K562 (cell line): ENCODE measurements around the gene RARG. TPM values are rescaled to one million over a fixed set of nuclear protein-coding genes. Genes with fewer than 3 reads are reported as not detected.

Experiments used
- ATAC-seq: fragments of 200-7000 bp; cut with Tn5 transposase; 3 replicates; pipeline ENCODE4 v1.9.1; 2020; ENCODE audit warnings: moderate library complexity
- BruUV-seq: library from RNA; stranded (reverse); fragments of 400-500 nt; replicated peaks from 2 replicates; lab custom pipeline; 2021; lab: Mats Ljungman, UMichigan
- CTCF ChIA-PET: fragments of 300-600 bp; formaldehyde crosslinking; extraction: SDS; loops from one replicate; lab custom pipeline; 2021; ENCODE audit warnings: low intra/inter-chr PET ratio; lab: Yijun Ruan, JAX
- POLR2A ChIA-PET: fragments of 300-600, 350-650 bp; sonication (Branson Sonifier 250); formaldehyde crosslinking; extraction: SDS; loops from one replicate; lab custom pipeline; 2021; ENCODE audit warnings: antibody characterized with exemption, inconsistent platforms; lab: Yijun Ruan, JAX
- DNase-seq, 4 experiments: peaks; one replicate each; pipeline versions ENCODE4 v3.0.0 to v3.0.0-alpha.2; 2011 to 2018; ENCODE audit warnings: low spot score in 3 of 4, mixed read lengths in 3 of 4; ENCODE audit errors: extremely low read depth in 1 of 4
- FAIRE-seq: peaks from 2 replicates; lab custom pipeline; 2011; peaks lifted over from hg19 to GRCh38; lab: Jason Lieb, UNC
- H2AFZ ChIP-seq: 2 replicates; pipeline ENCODE4 v1.6.0; 2011; ENCODE audit warnings: low read depth, low read length, control low read depth, inconsistent platforms
- H3K27ac ChIP-seq: fragments of 200-600 bp; 3 replicates; pipeline ENCODE4 v1.8.0; 2011; ENCODE audit warnings: low read depth, mild to moderate bottlenecking, control low read depth, inconsistent platforms, low read length, moderate library complexity, mixed read lengths; ENCODE audit errors: extremely low read depth
- H3K27me3 ChIP-seq, 2 experiments: fragments of 300-600 bp in 1 of 2; 2 replicates in 1 of 2; 3 replicates in 1 of 2; pipeline versions ENCODE4 v1.6.0 to v1.8.0; 2011; ENCODE audit warnings: inconsistent platforms in 2 of 2, low read length in 2 of 2, mild to moderate bottlenecking in 1 of 2, mixed read lengths in 1 of 2, moderate library complexity in 1 of 2; ENCODE audit not compliant: control insufficient read depth in 2 of 2, insufficient read depth in 2 of 2
- H3K36me3 ChIP-seq: fragments of 300-600 bp; 3 replicates; pipeline ENCODE4 v1.8.0; 2011; ENCODE audit warnings: mild to moderate bottlenecking, low read length, inconsistent platforms; ENCODE audit not compliant: control insufficient read depth, insufficient read depth
- H3K4me1 ChIP-seq, 2 experiments: fragments of 200-600 bp in 1 of 2; replicated peaks in 1 of 2; 2 replicates in 1 of 2; 3 replicates in 1 of 2; pipeline versions ENCODE4 v1.5.1 to v1.8.0; 2011; ENCODE audit warnings: inconsistent platforms in 2 of 2, low read length in 2 of 2, mild to moderate bottlenecking in 1 of 2, mixed read lengths in 1 of 2, moderate library complexity in 1 of 2; ENCODE audit not compliant: control insufficient read depth in 2 of 2, insufficient read depth in 2 of 2
- H3K4me2 ChIP-seq: 2 replicates; pipeline ENCODE4 v1.6.1; 2011; ENCODE audit warnings: low read length, control low read depth, inconsistent platforms, mixed read lengths; ENCODE audit not compliant: insufficient read depth
- H3K4me3 ChIP-seq: fragments of 200-600 bp; sonication (generic), shearing (Covaris generic); 2 replicates; pipeline ENCODE4 v1.5.1; 2016; ENCODE audit warnings: control low read depth, inconsistent platforms
- H3K79me2 ChIP-seq: fragments of 200-600 bp; 3 replicates; pipeline ENCODE4 v1.8.0; 2011; ENCODE audit warnings: low read length, inconsistent platforms; ENCODE audit not compliant: control insufficient read depth, insufficient read depth
- H3K9ac ChIP-seq, 2 experiments: 2 replicates each; pipeline versions ENCODE4 v1.6.0 to v1.6.1; 2011; ENCODE audit warnings: low read depth in 2 of 2, low read length in 2 of 2, control low read depth in 1 of 2, inconsistent platforms in 1 of 2, mild to moderate bottlenecking in 1 of 2, mixed read lengths in 1 of 2; ENCODE audit not compliant: insufficient read depth in 1 of 2
- H3K9me1 ChIP-seq: one replicate; pipeline ENCODE4 v1.6.0; 2011; ENCODE audit warnings: inconsistent platforms, mild to moderate bottlenecking, low read length, moderate library complexity; ENCODE audit not compliant: control insufficient read depth, insufficient read depth
- H3K9me3 ChIP-seq: replicated peaks from 2 replicates; pipeline ENCODE4 v1.5.1; 2011; ENCODE audit warnings: low read depth, low read length, inconsistent platforms; ENCODE audit not compliant: control insufficient read depth, insufficient read depth
- H4K20me1 ChIP-seq: replicated peaks from 2 replicates; pipeline ENCODE4 v1.6.1; 2011; ENCODE audit warnings: low read length, inconsistent platforms, mixed read lengths; ENCODE audit not compliant: control insufficient read depth, insufficient read depth
- AFF1 ChIP-seq, 2 experiments: fragments of 450-650 bp; IDR thresholded peaks; 2 replicates each; pipeline ENCODE4 v1.6.1; 2018; ENCODE audit warnings: mild to moderate bottlenecking in 2 of 2, low read depth in 1 of 2; ENCODE audit not compliant: partially characterized antibody in 2 of 2
- BHLHE40 ChIP-seq: IDR thresholded peaks from 2 replicates; pipeline ENCODE4 v1.6.1; 2011; ENCODE audit warnings: low read length, improper control_type of control experiment
- BRD9 ChIP-seq: fragments of 450-650 bp; IDR thresholded peaks from 2 replicates; pipeline ENCODE4 v1.6.1; 2018; ENCODE audit warnings: low read depth; ENCODE audit not compliant: partially characterized antibody
- DPF2 ChIP-seq: fragments of 450-650 bp; IDR thresholded peaks from 2 replicates; pipeline ENCODE4 v1.6.1; 2016
- HNRNPUL1 ChIP-seq: fragments of 200-400 bp; formaldehyde crosslinking; IDR thresholded peaks from 2 replicates; pipeline ENCODE4 v1.6.1; 2017; ENCODE audit warnings: low read length
- HOMEZ ChIP-seq: fragments of 250-450 bp; sonication (Bioruptor Pico); IDR thresholded peaks from 2 replicates; pipeline ENCODE4 v1.4.0; 2020; ENCODE audit warnings: mild to moderate bottlenecking, moderate library complexity
- NR2C1 ChIP-seq, 2 experiments: fragments of 450-650 bp; IDR thresholded peaks; 2 replicates each; pipeline ENCODE4 v1.6.1; 2017; ENCODE audit warnings: mild to moderate bottlenecking in 2 of 2, antibody characterized with exemption in 1 of 2, inconsistent platforms in 1 of 2, missing compliant biosample characterization in 1 of 2, missing genetic modification characterization in 1 of 2
- SMARCA4 ChIP-seq: fragments of 450-650 bp; IDR thresholded peaks from 2 replicates; pipeline ENCODE4 v1.6.1; 2016
- SMARCE1 ChIP-seq: fragments of 450-650 bp; IDR thresholded peaks from 2 replicates; pipeline ENCODE4 v1.7.1; 2016; ENCODE audit warnings: mild to moderate bottlenecking
- ZKSCAN1 ChIP-seq: fragments of 150-350 bp; IDR thresholded peaks from 2 replicates; pipeline ENCODE4 v1.6.1; 2016; ENCODE audit warnings: low read depth, low read length
- ZNF134 ChIP-seq: fragments of 250-450 bp; sonication (Bioruptor Pico); conservative IDR thresholded peaks from 2 replicates; pipeline ENCODE4 v1.4.0; 2020
- ZNF212 ChIP-seq: fragments of 450-650 bp; formaldehyde crosslinking; IDR thresholded peaks from 2 replicates; pipeline ENCODE4 v1.4.0; 2020; ENCODE audit warnings: mild to moderate bottlenecking
- ZNF239 ChIP-seq: fragments of 250-450 bp; sonication (Bioruptor Pico); IDR thresholded peaks from 2 replicates; pipeline ENCODE4 v1.4.0; 2020; ENCODE audit warnings: mild to moderate bottlenecking
- WGBS: fragments of 100-300 bp; shearing (Covaris generic); methylation state at CpG from one replicate; pipeline ENCODE4 v1.1.6; 2016; ENCODE audit warnings: low coverage, mixed read lengths; ENCODE audit not compliant: insufficient coverage; ENCODE audit errors: missing lambda C conversion rate; 5-methylcytosine and 5-hydroxymethylcytosine counted together
- in situ Hi-C: fragments of 300-500 bp; cut with MboI; formaldehyde crosslinking; loops from 4 replicates; pipeline ENCODE4 v1.15.0; 2018; ENCODE audit warnings: inconsistent platforms, mixed read lengths
- intact Hi-C: fragments of 100-400 bp; cut with micrococcal nuclease; formaldehyde crosslinking; loops from 2 replicates; pipeline ENCODE4 v1.14.2; 2022
- polyA plus RNA-seq, 8 experiments: library from polyadenylated mRNA; depleted of rRNA in 4 of 8; stranded (reverse) in 5 of 8; unstranded in 3 of 8; fragments of >200 nt; fragmentation: Nextera tagmentation in 2 of 8; fragmentation: Illumina TruSeq in 1 of 8; extraction: Ambion mirVana in 2 of 8; extraction: Trizol in 1 of 8; gene quantifications; 2 replicates each; pipeline versions ENCODE4 v1.2.1 to v1.2.3, GENCODE V29; 2011 to 2014; ENCODE audit warnings: inconsistent platforms in 1 of 8, missing spikeins in 1 of 8
- total RNA-seq, 7 experiments: library from RNA; depleted of rRNA in 6 of 7; stranded (reverse); fragments of >200 nt in 6 of 7; fragmentation: Illumina TruSeq in 2 of 7; extraction: Trizol in 2 of 7; gene quantifications; 2 replicates each; pipeline versions ENCODE4 v1.2.1 to v1.2.3, GENCODE V29; 2011 to 2021; ENCODE audit warnings: low replicate concordance in 1 of 7
- TF ChIP-seq, protein P1 (sequence below), 2 experiments: fragments of 450-650 bp in 1 of 2; sonication (generic) in 1 of 2; formaldehyde crosslinking; conservative IDR thresholded peaks; 2 replicates each; pipeline versions ENCODE4 v1.4.0 to v1.8.1; 2020 to 2022; ENCODE audit warnings: mild to moderate bottlenecking in 1 of 2, missing genetic modification reagents in 1 of 2
- TF ChIP-seq, protein P2 (sequence below): fragments of 450-650 bp; formaldehyde crosslinking; IDR thresholded peaks from 2 replicates; pipeline ENCODE4 v1.4.0; 2020; ENCODE audit warnings: mild to moderate bottlenecking, mixed read lengths

RARG gene
- total and polyA plus RNA-seq, 9 of the 15 experiments (the other 6 are each of a cell fraction or from before 2014, with no cell fraction given) = 0.18 to 7.6 (median 3.8) TPM

- no peaks in the 10 kb centered on the region for H3K9me3 ChIP-seq
- H3K4me2 ChIP-seq = peak overlapping the region; percentile 99; the same call in 1 of the 2 replicates
- no peak for ATAC-seq
- no peaks in the 10 kb centered on the region for H4K20me1 ChIP-seq
- intact Hi-C loops (no loop called here), in situ Hi-C loops (no loop called here)
- peaks cover 48 to 73% of the 10 kb centered on the region in 2 experiments for H3K4me1 ChIP-seq
- no peaks in the 10 kb centered on the region for H3K36me3 ChIP-seq
- ChIA-PET POLR2A (interaction anchor here (0.6 to 1.0 kb wide), 3 partner anchors 14 to 45 kb away, joined by 3 read pairs; no protein-coding TSS in a partner anchor), CTCF (interaction anchor here (0.6 kb wide), 1 partner anchor 48 kb away, joined by 4 read pairs; no protein-coding TSS in a partner anchor)
- WGBS = 66% methylated on average over 3 of the region's 5 CpGs
- no TSS peak for BruUV-seq
- H3K9ac ChIP-seq = peak overlapping the region; percentile 48 to 56; a peak in 3 of 4 replicates
- peak overlapping the region; percentile 64 for H3K4me3 ChIP-seq
- no peak for FAIRE-seq
- H2AFZ ChIP-seq = peak overlapping the region; percentile 70
- peak overlapping the region; percentile 99; the same call in 1 of the 3 replicates for H3K27ac ChIP-seq
- H3K9me1 ChIP-seq = no peaks in the 10 kb centered on the region
- no peak for DNase-seq
- H3K27me3 ChIP-seq = no peaks in the 10 kb centered on the region
- peaks cover 22% of the 10 kb centered on the region for H3K79me2 ChIP-seq
- TF ChIP-seq NR2C1 (IDR thresholded peaks at IDR 0.05) (peak; percentile 35; the same call in 1 of the 2 replicates), NR2C1 (tag; IDR thresholded peaks at IDR 0.05) (no peak), BHLHE40 (no peak), SMARCE1 (peak; percentile 47; the same call in 1 of the 2 replicates), ZNF212 (no peak), ZKSCAN1 (no peak), ZNF134 (no peak), AFF1 (IDR thresholded peaks at IDR 0.05; ENCODE audit: low read depth in 1 of 2, partially characterized antibody in 2 of 2) (peak in 1 of 2 experiments; percentile 21), HNRNPUL1 (no peak), SMARCA4 (peak; percentile 47; the same call in 1 of the 2 replicates), BRD9 (peak; percentile 77), HOMEZ (CRISPR knock-in tag) (no peak), DPF2 (peak; percentile 36; the same call in 1 of the 2 replicates), ZNF239 (CRISPR knock-in tag) (no peak)
- TF ChIP-seq, protein P1, sequence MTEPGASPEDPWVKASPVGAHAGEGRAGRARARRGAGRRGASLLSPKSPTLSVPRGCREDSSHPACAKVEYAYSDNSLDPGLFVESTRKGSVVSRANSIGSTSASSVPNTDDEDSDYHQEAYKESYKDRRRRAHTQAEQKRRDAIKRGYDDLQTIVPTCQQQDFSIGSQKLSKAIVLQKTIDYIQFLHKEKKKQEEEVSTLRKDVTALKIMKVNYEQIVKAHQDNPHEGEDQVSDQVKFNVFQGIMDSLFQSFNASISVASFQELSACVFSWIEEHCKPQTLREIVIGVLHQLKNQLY (CRISPR knock-in tag; conservative IDR thresholded peaks at IDR 0.05) = no peak
- TF ChIP-seq, protein P2, sequence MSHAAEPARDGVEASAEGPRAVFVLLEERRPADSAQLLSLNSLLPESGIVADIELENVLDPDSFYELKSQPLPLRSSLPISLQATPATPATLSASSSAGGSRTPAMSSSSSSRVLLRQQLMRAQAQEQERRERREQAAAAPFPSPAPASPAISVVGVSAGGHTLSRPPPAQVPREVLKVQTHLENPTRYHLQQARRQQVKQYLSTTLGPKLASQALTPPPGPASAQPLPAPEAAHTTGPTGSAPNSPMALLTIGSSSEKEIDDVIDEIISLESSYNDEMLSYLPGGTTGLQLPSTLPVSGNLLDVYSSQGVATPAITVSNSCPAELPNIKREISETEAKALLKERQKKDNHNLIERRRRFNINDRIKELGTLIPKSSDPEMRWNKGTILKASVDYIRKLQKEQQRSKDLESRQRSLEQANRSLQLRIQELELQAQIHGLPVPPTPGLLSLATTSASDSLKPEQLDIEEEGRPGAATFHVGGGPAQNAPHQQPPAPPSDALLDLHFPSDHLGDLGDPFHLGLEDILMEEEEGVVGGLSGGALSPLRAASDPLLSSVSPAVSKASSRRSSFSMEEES = no peak
Measured at GRCh38 chr12:53222170-53222721, 9.8 kb downstream of the RARG start.
